ENCODE results near the gene SLA2.

DNA sequence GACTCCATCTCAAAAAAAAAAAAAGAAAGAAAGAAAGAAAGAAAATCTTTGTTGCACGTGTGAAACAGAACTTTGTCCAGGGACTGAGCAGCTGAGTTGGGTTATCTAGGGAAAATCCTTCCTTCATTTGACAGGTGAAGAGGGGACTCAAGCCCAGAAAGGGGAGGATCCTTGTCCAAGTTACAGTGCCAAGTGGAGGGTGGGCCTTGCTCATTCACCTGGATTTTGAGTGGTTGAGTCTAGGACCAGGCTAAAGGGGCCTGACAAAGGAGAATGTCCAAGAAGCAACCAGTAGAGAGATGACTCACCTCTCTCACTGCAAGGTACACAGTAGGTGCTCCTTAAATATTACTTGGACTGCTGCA lies 69.9 kb downstream of the SLA2 start:
- TF ChIP-seq CTCF (conservative IDR thresholded peaks at IDR 0.05 in 1 of 2, IDR thresholded peaks at IDR 0.05 in 1 of 2; ENCODE audit: extremely low read depth in 1 of 2, insufficient read depth in 1 of 2, low read depth in 1 of 2, low read length in 2 of 2) (no peak), EZH2 (IDR thresholded peaks at IDR 0.05; ENCODE audit: borderline replicate concordance, low read length) (no peak)

Measured in mammary epithelial cell (primary cell).